Stimulated activated CD8-positive, alpha-beta memory T cell treated with anti-CD3 and anti-CD28 coated beads, Interleukin-7, amount 100 ng/mL, for 4 hours (primary cell): ENCODE results near the gene KRT6A.

Experiments
- DNase-seq, 2 donors: peaks; one replicate each; pipeline ENCODE4 v3.0.0-alpha.2; 2020; ENCODE audit warnings: low read depth in 2 of 2

The KRT6A gene

GRCh38 chr12:52493172-52493571 lies at the start of gene KRT6A:
Gene KRT6A (minus strand): TSS chr12:52493257. CDS start chr12:52493188, 69 bp downstream.
- DNase-seq: no peak

- DNase-seq: no peak
These were observed 49.1 kb upstream of the KRT6A start for GRCh38 chr12:52542157-52542556.

DNA sequence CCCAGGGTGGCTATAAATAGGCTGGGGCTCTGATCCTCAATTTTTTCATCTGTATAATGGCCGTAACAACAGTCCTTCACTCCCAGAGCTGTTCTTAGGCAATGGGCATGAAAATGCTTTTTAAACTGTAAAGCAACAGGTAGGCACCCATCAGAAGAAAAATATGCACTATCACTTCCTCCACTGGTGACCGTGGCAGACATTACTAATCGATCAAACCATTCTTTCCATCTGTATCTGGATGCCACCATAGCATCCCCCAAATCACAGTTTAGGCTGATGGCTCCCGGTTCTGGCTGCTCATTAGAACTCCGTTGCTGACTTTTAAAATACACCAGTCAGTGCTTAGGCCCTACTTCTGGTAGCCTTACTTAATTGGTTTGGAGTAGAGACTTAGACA lies 48.7 kb upstream of the KRT6A start:
- DNase-seq: no peak

GRCh38 chr12:52540531-52540930 lies 47.5 kb upstream of the KRT6A start:
- no peak for DNase-seq

DNA sequence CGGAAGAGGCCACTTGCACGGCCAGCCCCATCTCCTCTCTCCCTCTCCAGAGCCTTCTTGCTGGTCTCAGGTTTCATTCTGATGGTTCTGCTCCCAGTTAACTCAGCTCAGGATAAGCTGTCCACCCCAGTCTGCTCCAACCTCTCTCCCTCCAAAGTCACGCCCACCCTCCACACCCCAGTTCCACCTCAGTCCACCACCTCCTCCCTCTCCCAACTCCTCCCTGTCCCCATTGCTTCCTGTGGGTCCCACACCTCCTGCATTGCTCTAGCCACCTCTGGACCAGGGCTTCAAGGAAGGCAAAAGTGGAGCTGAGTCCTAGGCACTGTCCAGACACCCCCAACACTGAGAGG lies 46.7 kb upstream of the KRT6A start:
- no peak for DNase-seq

- no peak for DNase-seq
These were observed 46.2 kb upstream of the KRT6A start for GRCh38 chr12:52539083-52539820.

GRCh38 chr12:52537101-52537500 lies 44.0 kb upstream of the KRT6A start:
- DNase-seq: no peak

DNA sequence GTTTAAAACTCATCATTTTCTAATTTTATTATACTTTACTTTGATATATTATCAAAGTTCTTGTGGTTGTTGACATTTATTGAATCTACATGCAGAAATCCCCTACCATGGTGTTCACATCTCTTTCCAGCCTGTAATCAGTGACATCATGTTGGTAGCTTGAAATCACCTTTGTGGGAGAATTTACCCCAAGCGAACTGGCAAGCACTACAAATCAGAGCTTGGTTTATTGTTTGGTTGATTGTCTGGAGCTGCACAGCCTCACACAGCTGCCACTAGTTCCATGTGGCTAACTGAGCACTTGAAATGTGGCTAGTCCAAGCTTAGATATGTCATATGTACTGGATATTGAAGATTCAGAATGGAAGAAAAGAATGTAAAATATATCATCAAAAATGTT lies 42.5 kb upstream of the KRT6A start:
- no peak for DNase-seq

GRCh38 chr12:52534482-52534881 lies 41.4 kb upstream of the KRT6A start:
- no peak for DNase-seq

DNA sequence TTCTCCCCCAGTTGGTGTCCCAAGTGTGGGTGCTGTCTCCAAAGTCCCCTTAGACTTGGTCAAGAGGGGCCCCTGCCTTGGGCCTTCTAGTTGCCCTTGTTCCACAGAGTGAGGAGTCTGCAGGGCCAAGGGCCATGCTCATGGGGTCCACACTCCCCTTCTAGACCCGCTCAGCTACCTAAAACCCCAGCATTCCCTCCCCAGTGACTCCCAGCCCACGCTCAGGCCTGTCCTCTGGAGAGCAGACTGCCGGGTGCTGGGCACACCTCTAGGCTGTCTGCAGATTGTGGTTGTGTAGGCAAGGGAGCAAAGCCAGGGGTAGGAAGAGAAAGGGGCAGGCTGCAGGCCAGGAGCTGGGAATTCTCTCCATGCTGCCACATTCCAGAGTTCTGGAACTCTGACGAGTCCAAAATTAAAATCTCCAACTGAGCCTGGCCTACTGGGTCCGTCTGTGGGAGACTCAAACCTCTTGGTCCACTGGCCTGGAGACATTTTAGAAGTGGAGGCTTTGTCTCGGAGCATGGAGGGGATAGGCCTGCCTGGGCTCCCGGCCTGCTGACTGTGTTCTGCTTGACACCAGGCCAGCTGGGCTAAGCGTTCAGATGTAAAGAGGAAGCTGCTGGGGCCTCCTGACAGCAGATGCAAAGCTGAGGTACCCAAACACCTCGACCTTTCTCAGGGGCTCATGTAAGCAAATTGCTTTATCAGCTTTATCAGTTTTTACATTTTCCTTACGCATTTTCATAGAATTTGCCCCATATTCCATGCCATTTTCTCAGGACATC lies 40.8 kb upstream of the KRT6A start:
- no peak for DNase-seq

- DNase-seq: no peak
These were observed 39.6 kb upstream of the KRT6A start for GRCh38 chr12:52532636-52533035.

DNA sequence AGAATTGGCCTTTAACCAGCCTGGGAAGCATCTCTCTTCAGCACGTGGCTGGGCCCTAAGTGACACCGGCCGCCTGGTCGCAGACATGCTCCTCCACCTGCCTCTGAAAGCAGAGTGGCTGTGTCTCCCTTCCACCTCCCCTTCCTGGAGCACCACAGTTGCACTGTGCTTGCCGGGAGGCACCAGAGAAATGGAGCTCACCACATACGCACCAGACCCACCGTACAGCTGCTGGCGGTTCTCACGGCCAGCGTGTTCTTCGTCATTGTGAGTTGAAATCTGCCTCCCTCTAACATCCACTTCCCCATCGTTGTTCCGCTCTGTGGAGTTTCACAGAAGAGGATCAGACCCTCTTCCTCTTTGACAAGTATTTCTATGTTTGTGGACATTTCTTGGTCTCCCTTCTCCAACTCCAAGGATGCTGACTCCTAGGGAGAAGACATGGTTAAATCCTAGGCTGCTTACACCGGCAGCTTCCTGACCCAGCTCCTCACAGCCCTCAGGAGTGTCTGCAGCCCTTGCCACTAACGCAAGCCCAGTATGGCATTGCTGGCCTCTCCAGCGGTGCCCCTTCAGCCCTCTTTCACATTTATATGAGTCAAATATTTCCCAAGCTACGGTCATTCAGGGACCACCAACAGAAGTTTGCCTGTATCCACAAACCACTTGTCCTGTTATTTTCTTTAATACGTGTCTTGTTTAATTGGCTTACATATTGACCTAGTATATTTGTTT lies 38.7 kb upstream of the KRT6A start:
- DNase-seq: no peak

DNA sequence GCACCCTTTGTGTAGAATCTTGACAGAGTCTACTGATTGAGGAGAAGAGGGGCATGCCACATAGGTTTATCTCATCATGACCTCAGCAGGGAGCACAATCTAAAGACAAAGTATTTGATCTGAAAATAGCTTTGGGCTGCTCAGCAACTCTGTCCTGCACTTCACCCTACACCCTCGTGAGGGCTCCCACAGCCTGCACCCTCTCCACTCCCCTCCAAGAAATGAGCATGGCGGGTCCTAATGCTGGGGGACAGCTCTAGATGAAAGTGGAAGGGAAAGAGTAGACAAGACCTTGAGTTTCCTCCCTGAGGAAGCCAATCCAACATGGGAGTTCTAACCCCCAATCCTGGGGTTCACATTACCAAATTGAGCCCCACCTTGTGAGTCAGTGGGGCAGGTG lies 37.8 kb upstream of the KRT6A start:
- no peak for DNase-seq

GRCh38 chr12:52530366-52530765 lies 37.3 kb upstream of the KRT6A start:
- no peak for DNase-seq

- no peak for DNase-seq
These were observed 36.8 kb upstream of the KRT6A start for GRCh38 chr12:52529846-52530245.

DNA sequence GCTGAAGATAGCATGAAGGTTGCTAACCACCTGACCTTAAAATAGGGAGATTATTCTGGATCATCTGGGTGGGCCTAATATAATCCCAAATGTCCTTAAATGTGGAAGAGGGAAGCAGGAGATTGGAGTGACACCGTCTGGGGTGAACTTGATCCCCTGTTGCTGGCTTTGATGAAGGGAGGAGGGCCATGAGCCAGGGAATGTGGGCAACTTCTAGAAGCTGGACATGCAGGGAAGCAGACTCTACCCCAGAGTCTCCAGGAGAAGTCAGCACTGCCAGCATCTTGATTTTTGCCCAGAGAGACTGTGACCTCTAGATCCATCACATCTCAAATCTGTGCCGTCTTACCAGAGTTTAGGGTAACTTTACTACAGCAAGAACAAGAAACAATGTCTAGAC lies 36.4 kb upstream of the KRT6A start:
- no peak for DNase-seq

DNA sequence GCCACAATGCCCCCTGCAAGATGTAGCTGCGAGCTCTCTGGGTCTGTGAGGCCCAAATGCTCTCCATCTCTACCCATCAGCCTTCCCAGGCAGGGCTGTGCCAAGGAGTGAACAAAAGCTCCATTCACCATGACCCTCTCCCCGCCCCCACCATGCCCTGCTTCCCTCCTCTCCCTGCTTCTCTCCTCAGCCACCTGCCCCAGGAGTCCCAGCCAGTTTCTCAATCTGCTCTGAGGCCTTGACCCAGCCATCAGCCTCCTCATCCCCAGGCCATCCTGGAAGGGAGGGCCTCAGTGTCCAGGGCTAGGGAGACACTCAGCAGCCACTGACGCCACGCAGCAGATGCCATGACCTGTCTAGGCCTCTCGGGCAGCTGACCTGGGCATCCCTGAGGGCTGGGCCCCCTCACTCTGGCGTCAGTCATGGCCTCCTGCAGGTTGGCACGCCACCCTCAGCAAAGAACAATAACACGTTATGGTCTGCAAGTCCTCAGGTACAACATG lies 35.6 kb upstream of the KRT6A start:
- no peak for DNase-seq

GRCh38 chr12:52527121-52527800 lies 34.2 kb upstream of the KRT6A start:
- DNase-seq: no peak

- DNase-seq: no peak
These were observed 33.5 kb upstream of the KRT6A start for GRCh38 chr12:52526511-52526951.

- DNase-seq: no peak
These were observed 32.8 kb upstream of the KRT6A start for GRCh38 chr12:52525661-52526499.
